Calu3 (cell line): ENCODE data around the gene PRSS56. TPM values are rescaled to one million over a fixed set of nuclear protein-coding genes. Genes with fewer than 3 reads are reported as not detected.

Experiments
- BruUV-seq: library from RNA; stranded (reverse); fragments of 400-500 nt; replicated peaks from 2 replicates; lab custom pipeline; 2021; lab: Mats Ljungman, UMichigan
- CTCF ChIA-PET: fragments of 300-600 bp; sonication (Branson Sonifier 250); formaldehyde crosslinking; loops from one replicate; lab custom pipeline; 2022; ENCODE audit warnings: antibody characterized with exemption; lab: Charles Lee
- DNase-seq: peaks from one replicate; pipeline ENCODE4 v3.0.0; 2022
- H3K27ac Mint-ChIP-seq: one replicate; pipeline ENCODE4 v1.8.0; 2022; ENCODE audit warnings: mixed read lengths; ENCODE audit not compliant: unreplicated experiment
- H3K27me3 Mint-ChIP-seq: one replicate; pipeline ENCODE4 v1.8.0; 2022; ENCODE audit warnings: mixed read lengths; ENCODE audit not compliant: unreplicated experiment
- H3K36me3 Mint-ChIP-seq: one replicate; pipeline ENCODE4 v1.8.0; 2022; ENCODE audit warnings: mild to moderate bottlenecking, moderate library complexity, mixed read lengths; ENCODE audit not compliant: insufficient read depth, unreplicated experiment
- H3K4me1 Mint-ChIP-seq: one replicate; pipeline ENCODE4 v1.8.0; 2022; ENCODE audit warnings: mild to moderate bottlenecking, low read depth, mixed read lengths; ENCODE audit not compliant: unreplicated experiment
- H3K4me3 Mint-ChIP-seq: one replicate; pipeline ENCODE4 v1.8.0; 2022; ENCODE audit warnings: mild to moderate bottlenecking, low read depth, moderate library complexity, mixed read lengths; ENCODE audit not compliant: unreplicated experiment
- H3K9me3 Mint-ChIP-seq: one replicate; pipeline ENCODE4 v1.8.0; 2022; ENCODE audit warnings: low read depth, mixed read lengths; ENCODE audit not compliant: unreplicated experiment
- intact Hi-C: fragments of 100-400 bp; cut with micrococcal nuclease; formaldehyde crosslinking; loops from one replicate; pipeline ENCODE4 v1.10.0; 2022; ENCODE audit not compliant: unreplicated experiment
- total RNA-seq: library from RNA; stranded (reverse); gene quantifications from 2 replicates; pipeline ENCODE4 v1.2.3, GENCODE V29; 2022
- TF ChIP-seq, protein P1 (sequence below): fragments of 200-600 bp; IDR thresholded peaks from one replicate; pipeline ENCODE4 v1.8.0; 2022; ENCODE audit warnings: antibody characterized with exemption; ENCODE audit not compliant: unreplicated experiment

PRSS56 gene
- total RNA-seq, 1 experiment from 2014 or later = not detected

DNA sequence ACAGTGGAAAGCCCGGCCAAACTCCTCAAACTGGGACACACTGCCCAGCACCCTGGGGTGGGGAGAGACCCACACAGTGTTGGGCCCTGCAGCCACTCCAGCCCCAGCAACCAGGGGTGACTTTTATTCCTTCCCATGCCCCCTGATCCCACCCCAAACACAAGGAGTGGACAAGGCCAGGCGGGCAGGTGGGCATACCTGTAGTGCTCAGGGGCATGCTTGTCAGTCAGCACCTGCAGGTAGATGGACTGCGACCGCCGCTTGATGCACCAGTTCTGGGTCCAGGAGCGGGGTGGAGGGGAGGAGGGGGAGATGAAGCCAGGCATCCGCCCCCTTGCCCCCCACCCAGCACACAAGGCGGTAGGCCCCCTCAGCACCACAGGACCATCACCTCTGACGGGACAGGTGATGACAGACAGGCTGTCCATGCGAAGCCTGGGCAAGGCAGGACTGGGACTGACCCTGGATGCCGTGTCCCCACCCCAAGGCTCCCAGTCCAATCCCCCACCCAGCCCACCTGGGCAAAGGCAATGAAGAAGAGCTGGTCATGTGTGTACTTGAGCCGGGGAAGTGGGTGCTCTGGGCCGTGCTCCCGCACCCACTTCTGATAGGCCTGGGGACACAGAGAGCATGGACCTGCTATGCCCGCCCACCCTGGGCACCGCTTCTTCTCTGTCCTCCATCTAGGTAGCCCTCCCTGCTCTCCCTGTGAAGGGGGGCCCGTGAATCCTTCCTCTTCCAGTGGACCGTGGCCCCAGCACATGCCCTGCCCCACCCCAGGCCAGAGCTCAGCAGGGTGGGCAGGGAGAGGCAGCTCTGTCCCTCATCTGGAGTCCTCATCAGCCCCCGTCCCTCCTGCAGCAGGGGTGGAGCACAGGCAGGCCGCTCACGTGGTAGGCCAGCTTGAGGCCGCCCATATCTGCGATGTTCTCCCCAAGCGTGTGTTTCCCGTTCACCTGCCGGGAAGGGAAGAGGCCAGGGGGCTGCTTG lies 39.7 kb upstream of the PRSS56 start:
- Mint-ChIP-seq H3K4me1 (no peaks in the 10 kb centered on the region), H3K27ac (no peak overlapping the region), H3K4me3 (no peak overlapping the region), H3K9me3 (no peaks in the 10 kb centered on the region), H3K36me3 (no peaks in the 10 kb centered on the region), H3K27me3 (peaks cover 91% of the 10 kb centered on the region)
- TF ChIP-seq, protein P1, sequence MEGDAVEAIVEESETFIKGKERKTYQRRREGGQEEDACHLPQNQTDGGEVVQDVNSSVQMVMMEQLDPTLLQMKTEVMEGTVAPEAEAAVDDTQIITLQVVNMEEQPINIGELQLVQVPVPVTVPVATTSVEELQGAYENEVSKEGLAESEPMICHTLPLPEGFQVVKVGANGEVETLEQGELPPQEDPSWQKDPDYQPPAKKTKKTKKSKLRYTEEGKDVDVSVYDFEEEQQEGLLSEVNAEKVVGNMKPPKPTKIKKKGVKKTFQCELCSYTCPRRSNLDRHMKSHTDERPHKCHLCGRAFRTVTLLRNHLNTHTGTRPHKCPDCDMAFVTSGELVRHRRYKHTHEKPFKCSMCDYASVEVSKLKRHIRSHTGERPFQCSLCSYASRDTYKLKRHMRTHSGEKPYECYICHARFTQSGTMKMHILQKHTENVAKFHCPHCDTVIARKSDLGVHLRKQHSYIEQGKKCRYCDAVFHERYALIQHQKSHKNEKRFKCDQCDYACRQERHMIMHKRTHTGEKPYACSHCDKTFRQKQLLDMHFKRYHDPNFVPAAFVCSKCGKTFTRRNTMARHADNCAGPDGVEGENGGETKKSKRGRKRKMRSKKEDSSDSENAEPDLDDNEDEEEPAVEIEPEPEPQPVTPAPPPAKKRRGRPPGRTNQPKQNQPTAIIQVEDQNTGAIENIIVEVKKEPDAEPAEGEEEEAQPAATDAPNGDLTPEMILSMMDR = no peak
- DNase-seq = no peak
- BruUV-seq = no TSS peak
- CTCF ChIA-PET = no interaction called here
- intact Hi-C loops = no loop called here

DNA sequence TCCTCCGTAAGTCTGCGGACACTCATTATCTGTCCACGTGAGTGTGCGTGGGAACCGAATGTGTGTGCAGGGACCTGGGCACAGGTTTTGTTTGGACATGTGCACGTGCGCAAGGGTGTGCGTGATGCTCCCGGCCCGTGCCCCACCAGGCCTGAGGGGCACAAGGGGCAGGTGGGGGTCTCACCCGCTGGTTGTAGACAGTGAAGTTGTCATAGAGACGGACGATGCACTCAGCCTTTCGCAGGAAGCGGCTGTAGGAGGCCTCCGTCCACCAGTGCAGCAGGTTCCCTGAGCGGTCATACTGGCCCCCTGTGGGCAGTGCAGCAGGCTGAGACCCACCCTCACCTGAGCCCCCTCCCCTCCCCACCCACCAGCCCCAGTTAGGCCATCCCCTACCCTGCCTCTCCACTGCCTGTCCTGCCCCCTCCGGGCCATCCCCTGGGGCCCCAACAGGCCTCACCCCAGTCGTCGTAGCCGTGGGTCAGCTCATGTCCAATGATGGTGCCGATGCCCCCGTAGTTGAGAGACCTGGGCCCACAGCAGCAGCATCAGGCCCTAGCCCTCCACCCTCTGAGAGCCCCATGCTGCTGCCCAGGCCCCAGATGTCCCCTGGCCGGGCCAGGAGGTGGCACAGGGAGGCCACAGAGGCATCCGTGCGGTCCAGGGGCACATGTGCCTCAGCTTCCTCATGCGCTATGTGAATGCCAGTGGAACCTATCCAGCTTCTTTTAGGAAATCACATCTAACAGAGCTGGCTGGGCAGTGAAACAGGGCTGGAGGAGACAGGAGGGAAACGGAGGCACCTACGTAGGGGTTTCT lies 38.7 kb upstream of the PRSS56 start:
- TF ChIP-seq, protein P1 = no peak
- no peak for DNase-seq
- H3K27me3 Mint-ChIP-seq = peaks cover 88% of the 10 kb centered on the region
- H3K27ac Mint-ChIP-seq = no peak overlapping the region
- no peaks in the 10 kb centered on the region for H3K9me3 Mint-ChIP-seq
- no peaks in the 10 kb centered on the region for H3K4me1 Mint-ChIP-seq
- H3K4me3 Mint-ChIP-seq = no peak overlapping the region
- BruUV-seq = no TSS peak
- no peaks in the 10 kb centered on the region for H3K36me3 Mint-ChIP-seq
- intact Hi-C loops = no loop called here
- CTCF ChIA-PET = no interaction called here

DNA sequence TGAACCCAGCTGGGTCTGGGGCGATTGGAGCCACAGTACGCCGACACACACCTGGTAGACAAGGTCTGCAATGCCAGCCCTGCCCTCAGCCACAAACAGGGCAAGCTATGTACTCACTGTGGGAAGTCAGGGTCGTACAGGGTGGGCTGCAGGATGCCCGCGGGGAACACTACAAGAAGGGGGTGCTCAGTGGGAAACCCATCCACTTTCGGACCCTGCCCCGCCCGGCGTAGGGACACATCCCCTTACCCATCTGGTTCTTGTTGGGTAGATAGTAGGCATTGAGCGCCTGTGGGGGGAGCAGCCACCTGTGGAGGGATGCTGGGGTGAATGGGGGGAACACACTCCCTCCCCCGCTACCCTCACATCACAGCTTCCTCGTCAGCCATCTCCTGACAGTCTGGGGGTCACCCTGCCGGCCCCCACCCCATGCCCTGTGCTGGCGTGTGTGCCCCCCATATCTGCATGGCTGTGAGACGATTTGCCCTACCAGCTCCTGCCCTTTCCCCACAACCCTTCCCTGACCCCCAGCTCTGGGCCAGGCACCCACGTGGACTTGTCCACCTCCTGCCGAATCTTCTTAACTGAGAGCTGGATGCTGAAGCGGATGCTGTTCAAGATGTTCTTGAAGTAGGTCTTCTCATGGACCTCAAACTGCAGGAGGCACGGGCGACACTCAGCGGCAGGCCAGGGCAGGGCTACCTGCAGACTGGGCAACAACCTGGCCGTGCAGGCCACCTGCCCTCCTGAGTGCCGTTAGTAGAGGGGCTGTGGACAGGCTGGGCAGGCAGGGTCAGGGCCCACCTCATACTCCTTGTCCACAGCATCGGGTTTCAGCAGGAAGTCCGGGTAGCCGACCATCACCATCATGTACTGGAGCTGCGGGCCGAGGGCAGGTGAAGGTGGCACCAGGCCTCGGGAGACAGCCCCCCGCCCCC lies 37.6 kb upstream of the PRSS56 start:
- no peak overlapping the region for H3K4me3 Mint-ChIP-seq
- intact Hi-C loops = no loop called here
- no TSS peak for BruUV-seq
- peaks cover 79% of the 10 kb centered on the region for H3K27me3 Mint-ChIP-seq
- TF ChIP-seq, protein P1 = no peak
- H3K9me3 Mint-ChIP-seq = no peaks in the 10 kb centered on the region
- H3K36me3 Mint-ChIP-seq = no peaks in the 10 kb centered on the region
- H3K4me1 Mint-ChIP-seq = no peaks in the 10 kb centered on the region
- DNase-seq = no peak
- CTCF ChIA-PET = no interaction called here
- no peak overlapping the region for H3K27ac Mint-ChIP-seq
